HEK293T (cell line): ENCODE results near the gene ATG2B.

ENCODE experiments used
- FOXA1 ChIP-seq: fragments of 450-650 bp; IDR thresholded peaks from 2 replicates; pipeline ENCODE4 v1.6.1; 2016; ENCODE audit warnings: mild to moderate bottlenecking
- FOXK2 ChIP-seq: fragments of 450-650 bp; IDR thresholded peaks from 2 replicates; pipeline ENCODE4 v1.6.1; 2016; ENCODE audit warnings: mild to moderate bottlenecking
- FOXM1 ChIP-seq: fragments of 450-650 bp; IDR thresholded peaks from 2 replicates; pipeline ENCODE4 v1.6.1; 2017; ENCODE audit warnings: mild to moderate bottlenecking, borderline replicate concordance
- HDGF ChIP-seq: fragments of 450-650 bp; IDR thresholded peaks from 2 replicates; pipeline ENCODE4 v1.6.1; 2017; ENCODE audit warnings: antibody characterized with exemption, borderline replicate concordance
- L3MBTL2 ChIP-seq: fragments of 450-650 bp; conservative IDR thresholded peaks from 2 replicates; pipeline ENCODE4 v1.6.1; 2016; ENCODE audit warnings: mild to moderate bottlenecking
- LEF1 ChIP-seq: fragments of 450-650 bp; IDR thresholded peaks from 2 replicates; pipeline ENCODE4 v1.6.1; 2017; ENCODE audit warnings: mild to moderate bottlenecking, borderline replicate concordance
- NFRKB ChIP-seq: fragments of 450-650 bp; IDR thresholded peaks from 2 replicates; pipeline ENCODE4 v1.6.1; 2016; ENCODE audit warnings: mild to moderate bottlenecking, moderate library complexity
- SP1 ChIP-seq: fragments of 450-650 bp; IDR thresholded peaks from 2 replicates; pipeline ENCODE4 v1.6.1; 2017
- TF ChIP-seq, protein P1 (sequence below): fragments of 450-650 bp; IDR thresholded peaks from 2 replicates; pipeline ENCODE4 v1.6.1; 2016

GRCh38 chr14:96252999-96253539 lies 110.1 kb downstream of the ATG2B start:
- TF ChIP-seq NFRKB = no peak
- TF ChIP-seq LEF1 = no peak
- TF ChIP-seq, protein P1, sequence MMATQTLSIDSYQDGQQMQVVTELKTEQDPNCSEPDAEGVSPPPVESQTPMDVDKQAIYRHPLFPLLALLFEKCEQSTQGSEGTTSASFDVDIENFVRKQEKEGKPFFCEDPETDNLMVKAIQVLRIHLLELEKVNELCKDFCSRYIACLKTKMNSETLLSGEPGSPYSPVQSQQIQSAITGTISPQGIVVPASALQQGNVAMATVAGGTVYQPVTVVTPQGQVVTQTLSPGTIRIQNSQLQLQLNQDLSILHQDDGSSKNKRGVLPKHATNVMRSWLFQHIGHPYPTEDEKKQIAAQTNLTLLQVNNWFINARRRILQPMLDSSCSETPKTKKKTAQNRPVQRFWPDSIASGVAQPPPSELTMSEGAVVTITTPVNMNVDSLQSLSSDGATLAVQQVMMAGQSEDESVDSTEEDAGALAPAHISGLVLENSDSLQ = no peak
- TF ChIP-seq FOXK2 = no peak
- TF ChIP-seq HDGF = no peak
- TF ChIP-seq FOXA1 = no peak
- TF ChIP-seq SP1 = no peak
- no peak for TF ChIP-seq L3MBTL2
- TF ChIP-seq FOXM1 = no peak
